Measurements from ENCODE around the gene ERICH3.

- TF ChIP-seq EZH2 (IDR thresholded peaks at IDR 0.05) (no peak), FOXP2 (optimal IDR thresholded peaks at IDR 0.05; ENCODE audit: control extremely low read depth, extremely low read length, insufficient read depth) (no peak), POLR2AphosphoS5 (IDR thresholded peaks at IDR 0.05; ENCODE audit: borderline replicate concordance, low read depth, low read length) (no peak)
Measured at GRCh38 chr1:74677926-74678325, 4.3 kb upstream of the ERICH3 start.

Data from SK-N-MC (cell line).